NCI-H524 treated with DMSO at 0.1 percent for 48 hours (cell line): ENCODE measurements around the gene PWWP2B.
"Not testable (repeated sequence)": the region's sequence is repeated elsewhere in the genome, so short reads cannot be mapped to it uniquely, and the experiment has no call there.

Experiments used
- DNase-seq: peaks from one replicate; lab custom pipeline; 2025; lab: John Stamatoyannopoulos, UW

The PWWP2B gene

GRCh38 chr10:132382231-132382922, 14.6 kb upstream of the PWWP2B start:
- no peak for DNase-seq

- no peak for DNase-seq
Measured at GRCh38 chr10:132383101-132383500, 13.9 kb upstream of the PWWP2B start.

GRCh38 chr10:132383751-132384196, 13.2 kb upstream of the PWWP2B start:
- DNase-seq: no peak

GRCh38 chr10:132384618-132385388, 12.2 kb upstream of the PWWP2B start:
- no peak for DNase-seq

- no peak for DNase-seq
Measured at GRCh38 chr10:132385389-132385667, 11.7 kb upstream of the PWWP2B start.

GRCh38 chr10:132385721-132386418, 11.1 kb upstream of the PWWP2B start:
- DNase-seq: no peak

GRCh38 chr10:132386419-132386831, 10.6 kb upstream of the PWWP2B start:
- DNase-seq: no peak

GRCh38 chr10:132386896-132387295, 10.1 kb upstream of the PWWP2B start:
- DNase-seq: not testable (repeated sequence)

GRCh38 chr10:132387764-132388210, 9.2 kb upstream of the PWWP2B start:
- DNase-seq: no peak

- DNase-seq: no peak
Measured at GRCh38 chr10:132388891-132389432, 8.0 kb upstream of the PWWP2B start.

GRCh38 chr10:132389433-132390169, 7.4 kb upstream of the PWWP2B start:
- DNase-seq: no peak

- DNase-seq: no peak
Measured at GRCh38 chr10:132390170-132390920, 6.7 kb upstream of the PWWP2B start.

- DNase-seq: no peak
Measured at GRCh38 chr10:132390921-132391675, 5.9 kb upstream of the PWWP2B start.

- no peak for DNase-seq
Measured at GRCh38 chr10:132391676-132392020, 5.4 kb upstream of the PWWP2B start.

- DNase-seq: no peak
Measured at GRCh38 chr10:132392184-132392800, 4.7 kb upstream of the PWWP2B start.

GRCh38 chr10:132392811-132393694, 3.9 kb upstream of the PWWP2B start:
- DNase-seq: no peak

GRCh38 chr10:132393695-132394181, 3.3 kb upstream of the PWWP2B start:
- DNase-seq: no peak

GRCh38 chr10:132394201-132394811, 2.7 kb upstream of the PWWP2B start:
- no peak for DNase-seq
